SU-DHL-6 (cell line): ENCODE data around the gene DENND2A.

Experiments
- H2AFZ ChIP-seq: fragments of 200-600 bp; sonication (generic); 2 replicates; pipeline ENCODE4 v1.6.1; 2014; ENCODE audit warnings: low read depth, mild to moderate bottlenecking, moderate library complexity, mixed read lengths, antibody characterized with exemption, low read length; ENCODE audit not compliant: severe bottlenecking
- H3F3A ChIP-seq: fragments of 200-600 bp; shearing (Covaris generic); 2 replicates; pipeline ENCODE4 v1.6.0; 2016; ENCODE audit warnings: antibody characterized with exemption, mild to moderate bottlenecking; ENCODE audit not compliant: insufficient read depth
- H3K27ac ChIP-seq: fragments of 200-600 bp; sonication (generic); 2 replicates; pipeline ENCODE4 v1.5.1; 2016; ENCODE audit warnings: low read depth, mild to moderate bottlenecking, low read length, moderate library complexity, mixed read lengths
- H3K27me3 ChIP-seq: fragments of 200-600 bp; sonication (generic), shearing (Covaris generic); 2 replicates; pipeline ENCODE4 v1.6.0; 2014; ENCODE audit warnings: mild to moderate bottlenecking, low read length
- H3K36me3 ChIP-seq: fragments of 200-600 bp; sonication (generic); 2 replicates; pipeline ENCODE4 v1.6.1; 2014; ENCODE audit warnings: mild to moderate bottlenecking, low read length, mixed read lengths
- H3K4me2 ChIP-seq: fragments of 300-600, 200-600 bp; shearing (Covaris generic), sonication (generic); 2 replicates; pipeline ENCODE4 v1.6.0; 2014; ENCODE audit warnings: low read length, low read depth, mild to moderate bottlenecking; ENCODE audit not compliant: poor library complexity, severe bottlenecking
- H3K4me3 ChIP-seq: fragments of 200-600 bp; sonication (generic); 2 replicates; pipeline ENCODE4 v1.5.1; 2014; ENCODE audit warnings: antibody characterized with exemption, low read length, mild to moderate bottlenecking, mixed read lengths; ENCODE audit not compliant: insufficient read depth, poor library complexity, severe bottlenecking
- H3K79me2 ChIP-seq: fragments of 200-600 bp; sonication (generic); 2 replicates; pipeline ENCODE4 v1.6.1; 2014; ENCODE audit warnings: mild to moderate bottlenecking, low read length, moderate library complexity; ENCODE audit not compliant: insufficient read depth
- H3K9ac ChIP-seq: fragments of 200-600 bp; sonication (generic); 2 replicates; pipeline ENCODE4 v1.7.0; 2014; ENCODE audit warnings: mild to moderate bottlenecking, low read length
- H3K9me2 ChIP-seq: fragments of 200-600 bp; sonication (generic); replicated peaks from 2 replicates; pipeline ENCODE4 v1.6.1; 2014; ENCODE audit warnings: low read length; ENCODE audit not compliant: insufficient read depth
- H3K9me3 ChIP-seq: fragments of 200-600 bp; sonication (generic); 2 replicates; pipeline ENCODE4 v1.6.1; 2014; ENCODE audit warnings: low read length, mixed read lengths; ENCODE audit not compliant: insufficient read depth
- H4K20me1 ChIP-seq: fragments of 200-600 bp; sonication (generic); 2 replicates; pipeline ENCODE4 v1.6.1; 2014; ENCODE audit warnings: low read depth, mild to moderate bottlenecking, antibody characterized with exemption, low read length, moderate library complexity, mixed read lengths
- CTCF ChIP-seq: fragments of 200-600 bp; sonication (generic); IDR thresholded peaks from one replicate; pipeline ENCODE4 v1.5.1; 2017; ENCODE audit warnings: antibody characterized with exemption, mild to moderate bottlenecking, low read length, moderate library complexity; ENCODE audit not compliant: insufficient read depth, poor library complexity, severe bottlenecking
- EZH2phosphoT487 ChIP-seq: fragments of 200-600 bp; sonication (generic), shearing (Covaris generic); conservative IDR thresholded peaks from 2 replicates; pipeline ENCODE4 v1.6.1; 2018; ENCODE audit warnings: mild to moderate bottlenecking, antibody characterized with exemption, low read length, moderate library complexity, mixed read lengths

DENND2A gene

GRCh38 chr7:140581411-140581810, 59.2 kb downstream of the DENND2A start:
- TF ChIP-seq EZH2phosphoT487: no peak
- TF ChIP-seq CTCF: no peak
- no peak overlapping the region for H3K4me3 ChIP-seq

GRCh38 chr7:140577651-140578050, 63.0 kb downstream of the DENND2A start:
- Histone ChIP-seq H3K4me2 (no peak overlapping the region), H3K27ac (no peak overlapping the region), H3F3A (no peaks in the 10 kb centered on the region), H3K9me2 (no peaks in the 10 kb centered on the region), H3K9me3 (no peaks in the 10 kb centered on the region), H3K9ac (no peak overlapping the region), H3K27me3 (no peaks in the 10 kb centered on the region), H3K4me3 (no peak overlapping the region), H4K20me1 (no peaks in the 10 kb centered on the region), H3K36me3 (no peaks in the 10 kb centered on the region), H3K79me2 (no peaks in the 10 kb centered on the region), H2AFZ (no peak overlapping the region)
- TF ChIP-seq CTCF: no peak
- no peak for TF ChIP-seq EZH2phosphoT487

More at GRCh38 chr7:140581411-140581810, 59.2 kb downstream of the DENND2A start:
- Histone ChIP-seq H3F3A (no peaks in the 10 kb centered on the region), H2AFZ (no peak overlapping the region), H3K4me2 (no peak overlapping the region), H4K20me1 (no peaks in the 10 kb centered on the region), H3K27me3 (no peaks in the 10 kb centered on the region), H3K27ac (no peak overlapping the region), H3K9ac (no peak overlapping the region), H3K36me3 (no peaks in the 10 kb centered on the region), H3K9me3 (no peaks in the 10 kb centered on the region), H3K79me2 (no peaks in the 10 kb centered on the region), H3K9me2 (no peaks in the 10 kb centered on the region)

- TF ChIP-seq CTCF: no peak
- no peak for TF ChIP-seq EZH2phosphoT487
- H3K27ac ChIP-seq: no peak overlapping the region
- H3K4me2 ChIP-seq: no peak overlapping the region
- H3K27me3 ChIP-seq: no peaks in the 10 kb centered on the region
- no peak overlapping the region for H3K9ac ChIP-seq
- H4K20me1 ChIP-seq: no peaks in the 10 kb centered on the region
- no peaks in the 10 kb centered on the region for H3K79me2 ChIP-seq
- no peaks in the 10 kb centered on the region for H3K9me3 ChIP-seq
- H3F3A ChIP-seq: no peaks in the 10 kb centered on the region
- H3K36me3 ChIP-seq: no peaks in the 10 kb centered on the region
- no peak overlapping the region for H2AFZ ChIP-seq
- H3K9me2 ChIP-seq: no peaks in the 10 kb centered on the region
- H3K4me3 ChIP-seq: no peak overlapping the region
Measured at GRCh38 chr7:140576589-140576988, 64.0 kb downstream of the DENND2A start.
